Measurements from ENCODE around the gene CEP250.
"Not testable (repeated sequence)": the region's sequence is repeated elsewhere in the genome, so short reads cannot be mapped to it uniquely, and the experiment has no call there.

- not testable (repeated sequence) for TF ChIP-seq CTCF (conservative IDR thresholded peaks at IDR 0.05 in 1 of 2, IDR thresholded peaks at IDR 0.05 in 1 of 2; ENCODE audit: extremely low read depth in 1 of 2, insufficient read depth in 1 of 2, low read depth in 1 of 2, low read length in 2 of 2); EZH2 (IDR thresholded peaks at IDR 0.05; ENCODE audit: borderline replicate concordance, low read length)
Observed at GRCh38 chr20:35544941-35545340, 89.5 kb downstream of the CEP250 start.

Data from mammary epithelial cell (primary cell).